A172 (cell line): ENCODE measurements around the gene TLCD3B. TPM values are rescaled to one million over a fixed set of nuclear protein-coding genes. Genes with fewer than 3 reads are reported as not detected.

Source experiments
- DNase-seq: peaks from one replicate; pipeline ENCODE4 v3.0.0-alpha.2; 2015; ENCODE audit warnings: low spot score
- total RNA-seq: library from RNA; depleted of rRNA; stranded (reverse); fragments of >200 nt; shearing (Covaris generic); gene quantifications from 2 replicates; pipeline ENCODE4 v1.2.3, GENCODE V29; 2014

Gene TLCD3B
- total RNA-seq, 1 experiment from 2014 or later: 1.1 TPM

GRCh38 chr16:29990883-29991570 lies 40.0 kb downstream of the TLCD3B start:
- DNase-seq: no peak

- DNase-seq: no peak
Measured at GRCh38 chr16:29990034-29990433, 41.0 kb downstream of the TLCD3B start.

GRCh38 chr16:29989111-29989858 lies 41.8 kb downstream of the TLCD3B start:
- no peak for DNase-seq

GRCh38 chr16:29988346-29989075 lies 42.6 kb downstream of the TLCD3B start:
- no peak for DNase-seq

- DNase-seq: no peak
Measured at GRCh38 chr16:29987371-29988085, 43.5 kb downstream of the TLCD3B start.

- no peak for DNase-seq
Measured at GRCh38 chr16:29986931-29987330, 44.1 kb downstream of the TLCD3B start.

- DNase-seq: no peak
Measured at GRCh38 chr16:29986231-29986630, 44.8 kb downstream of the TLCD3B start.

GRCh38 chr16:29985271-29985811 lies 45.7 kb downstream of the TLCD3B start:
- no peak for DNase-seq

GRCh38 chr16:29984764-29985147 lies 46.3 kb downstream of the TLCD3B start:
- DNase-seq: no peak

- no peak for DNase-seq
Measured at GRCh38 chr16:29984137-29984763, 46.8 kb downstream of the TLCD3B start.

- DNase-seq: no peak
Measured at GRCh38 chr16:29983420-29984136, 47.5 kb downstream of the TLCD3B start.

GRCh38 chr16:29982560-29983419 lies 48.3 kb downstream of the TLCD3B start:
- no peak for DNase-seq

- no peak for DNase-seq
Measured at GRCh38 chr16:29978564-29979270, 52.4 kb downstream of the TLCD3B start.

- no peak for DNase-seq
Measured at GRCh38 chr16:29978081-29978480, 53.0 kb downstream of the TLCD3B start.

- no peak for DNase-seq
Measured at GRCh38 chr16:29977063-29977825, 53.8 kb downstream of the TLCD3B start.

GRCh38 chr16:29975811-29976511 lies 55.1 kb downstream of the TLCD3B start:
- DNase-seq: no peak

- DNase-seq: no peak
Measured at GRCh38 chr16:29975134-29975538, 55.9 kb downstream of the TLCD3B start.
